Measurements from ENCODE around the gene CDC26. TPM values are rescaled to one million over a fixed set of nuclear protein-coding genes. Genes with fewer than 3 reads are reported as not detected.
"Not testable (repeated sequence)": the region's sequence is repeated elsewhere in the genome, so short reads cannot be mapped to it uniquely, and the experiment has no call there.

Gene CDC26
- total RNA-seq, 2 donors from 2014 or later: 24.5 to 32.3 TPM

DNA sequence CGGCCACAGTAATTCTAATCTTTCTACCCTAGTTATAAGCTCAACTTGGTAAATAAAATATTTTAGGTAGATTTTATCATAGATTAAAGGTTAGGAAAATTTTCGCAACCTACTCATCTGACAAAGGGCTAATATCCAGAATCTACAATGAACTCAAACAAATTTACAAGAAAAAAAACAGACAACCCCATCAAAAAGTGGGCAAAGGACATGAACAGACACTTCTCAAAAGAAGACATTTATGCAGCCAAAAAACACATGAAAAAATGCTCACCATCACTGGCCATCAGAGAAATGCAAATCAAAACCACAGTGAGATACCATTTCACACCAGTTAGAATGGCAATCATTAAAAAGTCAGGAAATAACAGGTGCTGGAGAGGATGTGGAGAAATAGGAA, 25.7 kb downstream of the CDC26 start:
- not testable (repeated sequence) for DNase-seq (ENCODE audit: low spot score)

DNA sequence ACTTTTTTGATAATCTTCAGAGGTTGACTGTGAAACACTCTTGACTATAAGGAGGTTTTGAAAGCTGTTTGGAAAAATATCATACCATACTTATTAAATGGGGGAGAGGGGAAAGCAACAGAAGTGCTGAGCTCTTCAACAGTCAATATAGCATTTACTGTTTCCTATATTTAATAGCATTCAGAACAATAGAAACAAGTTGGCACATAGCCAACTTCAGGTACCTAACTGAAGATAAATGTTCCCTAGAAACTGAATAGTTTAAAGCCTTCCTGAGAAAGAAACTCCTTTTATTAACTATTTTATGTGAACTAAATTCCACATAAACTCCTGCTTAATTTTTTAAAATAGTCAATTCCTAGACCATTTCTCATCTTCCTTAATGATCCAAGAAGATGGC, 27.7 kb downstream of the CDC26 start:
- no peak for DNase-seq (ENCODE audit: low spot score)
- intact Hi-C loops (cut with DNase I): no loop called here

More for the DNA sequence above, 25.7 kb downstream of the CDC26 start:
- intact Hi-C loops (cut with DNase I): loop anchor here in 1 of 2 donors (2.0 to 5.0 kb wide), 2 partner anchors 69 to 923 kb away; no protein-coding TSS in a partner anchor

DNA sequence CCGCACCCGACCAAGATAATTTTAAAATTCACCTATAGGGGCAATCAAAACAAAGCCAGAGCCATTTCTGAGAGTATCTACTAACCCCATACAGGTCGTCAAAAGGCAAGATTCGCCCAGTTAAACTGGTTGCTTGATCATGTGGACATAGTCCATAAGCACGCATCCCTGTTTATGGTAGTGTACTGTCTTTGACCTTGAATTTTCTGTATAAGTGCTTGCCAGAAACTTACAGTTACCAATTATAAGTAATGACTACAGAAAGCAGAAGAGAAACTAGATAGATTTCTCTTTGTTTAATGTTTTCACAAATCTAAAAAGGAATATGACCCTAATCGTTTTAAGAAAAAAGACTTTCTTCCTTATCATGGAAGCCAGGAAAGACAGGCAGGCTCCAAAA, 28.4 kb downstream of the CDC26 start:
- DNase-seq (ENCODE audit: low spot score): no peak
- intact Hi-C loops (cut with DNase I): no loop called here

DNA sequence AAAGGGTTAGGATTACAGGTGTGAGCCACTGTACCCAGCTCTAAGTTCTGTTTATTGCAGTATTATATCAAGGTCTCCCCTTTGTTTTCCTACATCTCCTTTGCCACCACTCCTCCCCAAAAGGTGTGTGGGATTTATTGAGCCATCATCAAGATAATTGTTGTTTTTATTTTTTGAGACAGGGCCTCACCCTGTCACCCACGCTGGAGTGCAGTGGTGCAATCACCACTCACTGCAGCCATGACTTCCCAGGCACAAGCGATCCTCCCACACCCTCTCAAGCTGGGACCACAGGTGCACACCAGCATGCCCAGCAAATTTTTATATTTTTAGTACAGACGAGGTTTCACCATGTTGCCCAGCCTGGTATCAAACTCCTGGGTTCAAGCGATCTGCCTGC, 29.5 kb downstream of the CDC26 start:
- intact Hi-C loops (cut with DNase I): no loop called here
- no peak for DNase-seq (ENCODE audit: low spot score)

DNA sequence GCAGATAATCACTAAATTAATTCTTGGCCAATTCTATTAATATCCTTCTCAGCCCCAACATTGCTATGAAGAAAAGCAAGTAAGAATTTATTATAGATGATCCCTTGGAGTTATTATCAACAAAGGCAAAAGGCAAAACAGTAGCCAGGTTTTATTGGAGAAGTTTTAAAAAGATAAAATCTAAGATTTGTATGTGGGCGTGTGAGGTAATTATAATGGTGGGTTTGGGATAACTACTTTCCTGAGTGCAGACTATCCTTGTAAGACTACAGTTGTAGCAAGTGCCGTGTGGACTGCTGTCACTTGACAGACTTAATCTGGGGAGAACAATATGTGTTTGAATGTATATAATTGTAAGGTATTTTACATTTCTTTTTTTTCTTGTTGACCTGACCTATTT, 30.8 kb downstream of the CDC26 start:
- intact Hi-C loops (cut with DNase I): no loop called here
- no peak for DNase-seq (ENCODE audit: low spot score)

DNA sequence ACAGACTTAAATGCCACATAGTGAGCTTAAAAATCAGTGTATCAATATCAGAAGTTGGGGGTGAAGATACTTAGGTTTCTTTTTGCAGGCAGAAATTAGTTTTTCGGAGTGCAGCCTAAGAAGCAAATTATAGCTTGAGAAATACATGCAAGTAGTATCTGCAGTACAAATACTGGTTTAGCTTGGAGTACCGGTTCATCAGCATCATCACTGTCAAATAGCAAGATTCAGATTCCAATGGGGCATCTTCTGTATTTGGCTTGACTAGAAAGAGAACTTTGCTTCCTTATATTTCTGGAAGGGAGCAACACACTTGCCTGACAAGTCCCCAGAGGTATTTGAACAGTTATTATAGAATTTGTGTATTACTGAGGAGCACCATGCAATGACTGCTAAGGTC, 34.2 kb downstream of the CDC26 start:
- no peak for DNase-seq (ENCODE audit: low spot score)

DNA sequence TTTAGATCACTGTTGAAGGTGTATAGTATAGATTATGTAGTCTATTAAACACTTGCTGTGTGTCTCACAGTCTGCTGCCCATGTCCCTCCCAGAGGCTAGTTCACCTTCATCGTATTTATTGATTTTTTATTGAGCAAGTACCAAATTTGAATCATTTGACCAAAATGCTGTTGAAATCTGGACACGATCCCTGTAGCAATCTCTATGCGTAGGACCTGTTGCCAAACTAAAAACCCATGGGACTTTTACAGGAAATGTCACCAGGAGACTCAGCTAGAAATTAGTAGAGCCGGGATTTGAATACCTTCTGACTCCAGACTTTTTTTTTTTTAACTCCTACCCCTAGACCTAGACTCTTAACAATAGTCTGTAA, 36.5 kb downstream of the CDC26 start:
- no peak for DNase-seq (ENCODE audit: low spot score)
- intact Hi-C loops (cut with DNase I): no loop called here

More for the DNA sequence above, 34.2 kb downstream of the CDC26 start:
- intact Hi-C loops (cut with DNase I): no loop called here

DNA sequence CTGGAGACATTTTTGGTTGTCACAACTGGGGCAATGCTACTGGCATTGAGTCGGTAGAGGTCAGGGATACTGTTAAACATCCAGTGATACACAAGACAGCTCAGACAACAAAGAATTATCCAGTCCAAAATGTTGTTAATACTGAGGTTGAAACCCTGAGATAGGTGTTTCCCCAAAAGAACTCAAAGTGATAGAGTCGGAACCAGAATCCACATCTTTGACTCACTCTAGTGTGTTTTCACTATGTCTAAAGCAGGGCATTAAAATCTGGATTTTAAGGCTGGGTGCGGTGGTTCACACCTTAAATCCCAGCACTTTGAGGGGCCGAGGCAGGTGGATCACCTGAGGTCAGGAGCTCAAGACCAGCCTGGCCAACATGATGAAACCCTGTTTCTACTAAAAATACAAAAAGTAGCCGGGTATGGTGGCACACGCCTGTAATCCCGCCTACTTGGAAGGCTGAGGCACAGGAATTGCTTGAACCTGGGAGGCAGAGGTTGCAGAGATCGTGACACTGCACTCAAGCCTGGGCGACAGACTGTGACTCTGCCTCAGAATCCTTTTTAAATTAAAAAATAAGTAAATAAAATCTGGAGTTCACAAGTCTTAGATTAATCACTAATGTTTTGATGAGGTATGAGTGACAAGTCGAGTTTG, 37.0 kb downstream of the CDC26 start:
- intact Hi-C loops (cut with DNase I): no loop called here
- no peak for DNase-seq (ENCODE audit: low spot score)

DNA sequence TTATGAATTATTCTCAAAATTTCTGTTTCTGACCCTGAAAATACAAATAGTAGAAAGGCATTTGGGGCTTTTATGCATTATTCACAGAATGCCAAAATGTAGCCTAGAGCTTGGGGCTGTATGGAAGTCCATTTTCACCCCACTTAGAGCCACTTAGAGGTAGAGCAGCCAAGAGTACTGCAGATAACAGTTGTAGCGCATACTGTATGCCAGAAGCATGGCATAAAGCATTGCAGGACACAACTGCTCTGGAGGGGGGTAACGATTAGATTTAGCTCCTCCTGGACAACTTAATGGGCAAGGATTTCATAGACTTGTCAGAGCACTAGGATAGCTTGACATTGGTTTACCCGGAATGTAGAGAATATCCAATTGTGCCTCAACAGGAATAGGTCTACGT, 38.3 kb downstream of the CDC26 start:
- no peak for DNase-seq (ENCODE audit: low spot score)
- intact Hi-C loops (cut with DNase I): no loop called here

DNA sequence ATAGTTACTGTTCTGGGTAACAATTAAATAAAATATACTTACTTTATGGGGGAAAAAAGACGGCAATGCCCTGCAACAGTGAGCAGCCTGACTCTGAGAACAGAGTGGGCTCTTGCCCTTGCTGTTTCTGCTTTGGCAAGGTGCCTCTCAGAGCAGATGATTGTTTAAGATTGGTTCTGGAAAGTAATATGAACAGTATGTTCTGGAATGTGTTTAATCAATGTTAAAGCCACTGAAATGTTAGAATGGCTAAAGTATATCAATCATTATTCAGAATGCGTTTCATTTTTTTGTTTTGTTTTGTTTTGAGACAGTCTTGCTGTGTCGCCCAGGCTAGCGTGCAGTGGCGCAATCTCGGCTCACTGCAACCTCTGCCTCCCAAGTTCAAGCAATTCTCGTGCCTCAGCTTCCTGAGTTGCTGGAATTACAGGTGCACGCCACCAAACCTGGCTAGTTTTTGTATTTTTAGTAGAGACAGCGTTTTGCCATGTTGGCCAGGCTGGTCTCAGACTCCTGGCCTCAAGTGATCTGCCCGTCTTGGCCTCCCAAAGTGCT, 39.6 kb downstream of the CDC26 start:
- intact Hi-C loops (cut with DNase I); DNase-seq (ENCODE audit: low spot score): not testable (repeated sequence)

DNA sequence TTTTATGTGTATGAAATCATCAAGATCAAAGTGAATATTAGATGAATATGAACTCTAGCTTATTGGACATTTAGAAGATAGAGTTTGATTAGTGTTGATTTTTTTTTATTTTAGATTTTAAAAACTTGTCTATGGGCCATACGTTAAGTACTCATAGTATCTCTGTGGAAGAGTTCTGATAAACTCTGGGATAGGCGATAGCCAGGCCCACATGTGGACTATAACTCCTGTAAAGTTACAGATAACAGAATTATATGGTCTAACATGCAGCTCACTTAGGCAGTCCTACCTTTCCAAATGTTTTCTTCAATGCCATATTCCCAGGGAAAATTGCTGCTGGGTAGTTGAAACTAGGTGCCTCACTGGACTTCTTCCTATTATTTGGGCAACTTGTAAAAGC, 43.7 kb downstream of the CDC26 start:
- intact Hi-C loops (cut with DNase I): no loop called here
- no peak for DNase-seq (ENCODE audit: low spot score)

DNA sequence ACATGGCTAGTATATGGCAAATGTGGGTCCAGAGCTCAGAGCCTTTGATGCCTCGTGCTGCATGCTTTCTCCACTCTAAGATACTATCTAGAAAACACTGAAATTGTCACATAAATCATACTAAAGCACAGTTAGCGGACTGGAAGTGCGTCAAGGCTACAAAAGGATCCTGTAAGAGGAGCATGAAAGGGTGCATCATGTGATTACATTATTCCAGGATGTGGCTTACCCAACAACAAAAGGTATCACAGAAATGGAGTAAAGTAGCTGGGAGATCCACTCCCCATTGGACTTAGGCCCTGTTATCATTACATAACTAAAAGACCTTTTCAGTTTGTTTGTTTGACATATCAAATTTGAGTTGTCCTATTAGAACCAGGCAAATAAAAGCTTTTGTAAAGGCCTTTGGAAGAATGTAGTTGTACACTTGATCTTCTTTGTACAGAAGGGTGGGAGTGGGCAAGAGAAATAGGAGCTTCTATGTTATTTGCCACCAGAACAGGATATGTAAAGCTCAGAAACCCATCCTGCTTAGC, 47.2 kb downstream of the CDC26 start:
- intact Hi-C loops (cut with DNase I): no loop called here

DNA sequence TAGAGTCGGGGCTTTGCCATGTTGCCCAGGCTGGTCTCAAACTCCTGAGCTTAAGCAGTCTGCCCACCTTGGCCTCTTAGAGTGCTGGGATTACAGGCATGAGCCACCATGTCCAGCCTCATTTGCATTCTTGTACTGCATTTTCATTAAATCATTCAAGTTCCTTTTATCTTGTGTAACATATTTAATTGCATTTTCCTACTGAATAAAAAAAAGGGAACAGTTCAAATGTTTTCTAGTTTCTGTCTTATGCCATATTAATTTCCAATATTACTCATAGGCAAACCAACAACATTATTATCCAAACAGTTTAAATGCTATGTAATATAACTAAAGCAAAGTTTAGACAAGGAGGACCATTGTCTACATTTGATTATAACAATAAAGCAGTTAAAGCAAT, 47.9 kb downstream of the CDC26 start:
- DNase-seq (ENCODE audit: low spot score): no peak
- intact Hi-C loops (cut with DNase I): no loop called here

More for the DNA sequence above, 47.2 kb downstream of the CDC26 start:
- DNase-seq (ENCODE audit: low spot score): no peak

DNA sequence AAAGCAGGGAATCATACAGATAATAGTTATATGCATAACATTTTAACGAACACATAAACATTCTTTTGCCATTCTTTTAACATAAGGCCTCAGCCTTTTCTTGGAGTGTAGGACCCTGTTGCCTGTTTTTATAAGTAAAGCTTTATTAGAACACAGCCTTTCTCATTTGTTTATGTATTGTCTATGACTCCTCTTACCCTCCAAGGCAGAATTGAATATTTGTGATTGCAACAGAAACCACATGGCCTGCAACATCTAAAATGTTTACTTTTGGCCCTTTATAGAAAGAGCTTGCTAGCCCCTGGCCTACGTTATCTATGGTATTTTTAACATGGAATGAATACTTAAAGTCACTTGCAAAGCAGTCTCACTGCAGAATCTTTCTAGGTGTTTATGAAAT, 51.4 kb downstream of the CDC26 start:
- intact Hi-C loops (cut with DNase I): no loop called here
- DNase-seq (ENCODE audit: low spot score): no peak

DNA sequence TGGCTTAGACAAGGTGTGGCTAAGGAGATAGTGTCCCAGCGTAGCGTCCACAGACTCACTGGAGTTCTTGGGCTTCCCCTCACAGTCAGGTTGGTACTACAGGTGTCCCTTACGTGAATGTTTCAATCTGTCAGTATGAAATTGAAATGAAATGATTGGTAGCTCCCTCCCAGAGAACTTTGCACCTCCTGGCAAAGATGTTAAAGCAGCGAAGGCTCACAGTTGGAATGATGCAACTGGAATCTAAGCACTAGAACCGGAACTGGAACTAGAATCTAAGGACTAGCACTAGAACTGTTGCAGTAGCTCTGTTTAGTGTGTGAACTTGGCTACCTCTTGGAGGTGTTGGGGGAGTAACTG, 52.9 kb downstream of the CDC26 start:
- no peak for DNase-seq (ENCODE audit: low spot score)
- intact Hi-C loops (cut with DNase I): no loop called here

DNA sequence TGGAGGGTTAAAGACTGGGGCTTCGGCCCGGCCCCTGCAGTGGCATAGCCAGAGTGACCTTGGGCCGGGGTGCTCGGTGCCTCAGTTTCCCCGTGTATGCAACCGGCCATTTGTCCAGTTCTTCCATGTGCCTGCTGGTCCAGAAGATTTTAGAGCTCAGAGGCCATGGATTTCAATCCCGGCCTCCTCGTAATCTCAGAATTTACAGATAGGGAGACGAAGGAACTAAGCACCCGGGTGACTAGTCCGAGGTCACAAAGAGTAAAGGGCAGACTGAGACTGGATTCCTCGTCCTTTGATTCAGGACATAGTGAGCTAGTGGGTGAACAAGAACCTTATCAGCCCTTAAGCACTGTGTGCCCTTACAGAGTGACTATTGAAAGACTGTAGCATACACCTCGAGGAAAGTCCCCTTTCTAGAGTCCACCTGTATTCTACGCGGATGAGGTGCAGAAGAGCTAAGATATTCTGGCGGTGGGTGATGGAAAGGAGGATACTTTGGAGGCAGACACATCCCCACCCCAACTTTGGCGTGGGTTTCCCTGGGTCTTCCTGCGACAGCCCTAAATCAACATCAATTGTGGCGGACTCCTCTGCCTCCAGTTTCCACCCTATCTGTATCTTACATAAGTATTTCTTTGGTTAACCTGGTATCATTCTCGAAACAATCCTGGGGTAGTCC, 53.4 kb downstream of the CDC26 start:
- DNase-seq (ENCODE audit: low spot score): no peak
- intact Hi-C loops (cut with DNase I): no loop called here

DNA sequence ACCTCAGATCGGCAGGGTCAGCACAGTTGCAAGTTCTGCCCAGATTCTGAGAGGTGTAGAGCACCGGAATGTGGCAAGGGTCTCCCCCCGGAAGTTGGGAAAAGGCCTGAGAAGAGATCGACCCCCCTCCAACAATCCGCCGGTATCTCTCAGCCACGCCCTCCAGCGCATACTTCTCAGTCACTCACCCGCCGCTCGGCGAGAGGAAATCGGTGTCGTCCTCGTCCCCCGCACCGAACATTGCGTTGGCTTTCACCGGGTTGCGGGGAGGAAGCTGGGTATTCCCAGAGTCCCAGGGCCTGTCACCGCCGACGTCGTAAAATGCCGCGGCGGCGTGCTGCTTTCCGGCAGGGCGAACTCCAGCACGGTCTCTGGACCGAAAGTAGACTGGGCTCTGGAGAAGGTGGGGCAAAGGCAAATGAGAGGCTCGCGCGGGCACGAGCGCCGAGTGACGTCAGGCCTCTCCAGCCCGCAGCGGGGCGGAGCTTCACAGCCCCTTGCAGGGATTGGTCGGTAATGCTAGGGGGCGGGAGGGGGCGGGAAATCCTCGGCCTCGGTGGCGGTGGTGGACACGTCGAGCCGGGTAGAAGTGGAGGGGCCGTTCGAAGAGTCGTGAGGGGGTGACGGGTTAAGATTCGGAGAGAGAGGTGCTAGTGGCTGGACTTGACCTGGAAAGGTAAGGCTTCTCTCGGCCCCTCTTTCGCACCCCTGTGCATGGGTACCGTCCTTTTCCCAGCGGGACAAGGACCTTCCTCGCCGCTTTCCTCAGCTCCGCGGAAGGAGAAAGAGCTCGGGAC, 54.2 kb downstream of the CDC26 start, which contains the start of the genes FKBP15 and SLC31A1:
TSS of gene FKBP15 (minus strand) at position 275 of the 797 bp plus-strand sequence. CDS start at position 241, 34 bp downstream.
TSS of gene SLC31A1 (plus strand) at position 542 of the 797 bp plus-strand sequence. CDS start 34,605 bp downstream, outside the sequence.
- DNase-seq (ENCODE audit: low spot score): peak; percentile 99
- intact Hi-C loops (cut with DNase I): no loop called here

DNA sequence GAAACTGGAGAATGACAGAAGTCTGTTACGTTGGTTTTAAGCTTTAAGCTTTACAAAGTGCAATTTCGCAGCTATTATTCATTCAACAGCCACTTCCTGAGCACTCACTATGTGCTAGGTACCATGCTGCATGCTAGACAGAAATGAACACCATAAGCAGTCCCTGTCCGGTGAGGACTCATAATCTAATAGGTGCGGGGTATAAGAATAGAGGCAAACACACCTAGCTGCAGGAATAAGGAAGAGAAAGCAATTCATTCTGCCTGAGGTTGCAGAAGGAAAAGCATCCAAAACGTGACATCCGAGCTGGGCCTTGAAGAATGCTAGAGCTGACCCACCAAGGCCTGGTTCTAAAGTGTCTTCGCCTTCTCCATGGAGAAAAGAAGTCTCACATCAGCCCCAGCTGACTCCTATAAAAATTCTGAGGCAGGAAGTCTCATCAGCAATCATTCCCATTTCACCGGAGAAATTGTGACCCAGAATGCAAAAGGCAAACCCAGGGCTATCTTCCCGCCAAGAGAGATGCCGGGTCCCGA, 54.8 kb downstream of the CDC26 start:
- no peak for DNase-seq (ENCODE audit: low spot score)
- intact Hi-C loops (cut with DNase I): no loop called here

DNA sequence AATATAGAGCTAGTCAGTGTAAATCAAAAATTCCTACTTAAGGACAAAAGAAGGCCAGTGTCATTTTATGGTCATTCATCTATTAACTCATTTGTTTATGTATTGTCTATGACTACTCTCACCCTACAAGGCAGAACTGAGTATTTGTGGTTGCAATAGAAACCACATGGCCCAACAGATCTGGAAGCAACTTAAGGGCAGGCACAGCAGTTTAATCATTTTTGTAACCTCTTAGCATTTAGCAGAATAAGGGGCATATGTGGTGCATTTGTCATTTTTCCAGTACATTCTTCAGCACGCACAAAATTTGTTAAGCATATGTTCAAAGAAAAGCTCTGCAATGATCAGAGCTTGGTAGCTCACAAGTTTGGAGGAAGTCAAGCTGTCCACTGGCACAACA, 55.4 kb downstream of the CDC26 start:
- DNase-seq (ENCODE audit: low spot score): no peak
- intact Hi-C loops (cut with DNase I): no loop called here
